HCT116 (cell line): ENCODE measurements around the gene PTHLH.

Experiments used
- CTCF ChIP-seq, 3 experiments: fragments of 200-600 bp in 1 of 3; sonication (generic) in 1 of 3; IDR thresholded peaks in 2 of 3; conservative IDR thresholded peaks in 1 of 3; 2 replicates each; pipeline ENCODE4 v1.5.1; 2012 to 2017; ENCODE audit warnings: low read depth in 2 of 3, low read length in 2 of 3, antibody characterized with exemption in 1 of 3, borderline replicate concordance in 1 of 3, control low read depth in 1 of 3, mild to moderate bottlenecking in 1 of 3, mixed read lengths in 1 of 3, mixed run types in 1 of 3, moderate library complexity in 1 of 3; ENCODE audit not compliant: insufficient read depth in 1 of 3
- EZH2 ChIP-seq: fragments of 200-600 bp; sonication (generic); IDR thresholded peaks from 2 replicates; pipeline ENCODE4 v1.6.1; 2017; ENCODE audit warnings: antibody characterized with exemption, mixed run types
- POLR2A ChIP-seq: IDR thresholded peaks from 2 replicates; pipeline ENCODE4 v1.7.0; 2011; ENCODE audit warnings: borderline replicate concordance; ENCODE audit not compliant: insufficient read depth, insufficient read length; ENCODE audit errors: extremely low read depth
- POLR2AphosphoS5 ChIP-seq: IDR thresholded peaks from 2 replicates; pipeline ENCODE4 v1.6.1; 2011; ENCODE audit warnings: mild to moderate bottlenecking, low read depth, low read length, moderate library complexity

GRCh38 chr12:27969624-27970400 is 2.7 kb downstream of the PTHLH start:
- TF ChIP-seq POLR2A (no peak), CTCF (IDR thresholded peaks at IDR 0.05 in 2 of 3, conservative IDR thresholded peaks at IDR 0.05 in 1 of 3; ENCODE audit: borderline replicate concordance in 1 of 3, insufficient read depth in 1 of 3, low read depth in 2 of 3, low read length in 2 of 3) (peak in 2 of 3 experiments; percentile 14 to 15; a peak in 1 of 6 replicates), EZH2 (no peak), POLR2AphosphoS5 (no peak)
